ENCODE measurements around the gene EID2.

- TF ChIP-seq CTCF (IDR thresholded peaks at IDR 0.05) (no peak), JUND (IDR thresholded peaks at IDR 0.05) (no peak), RXRA (IDR thresholded peaks at IDR 0.05; ENCODE audit: borderline replicate concordance, low read depth) (no peak), POLR2AphosphoS5 (IDR thresholded peaks at IDR 0.05; ENCODE audit: low read depth, low read length) (no peak), EZH2phosphoT487 (IDR thresholded peaks at IDR 0.05; ENCODE audit: borderline replicate concordance, low read depth) (no peak)
Measured at GRCh38 chr19:39524495-39524894, 15.5 kb downstream of the EID2 start.
